DOHH2 (cell line): ENCODE data around the gene PTPRK.

Experiments used
- H3F3A ChIP-seq: fragments of 200-600 bp; sonication (generic), shearing (Covaris generic); 2 replicates; pipeline ENCODE4 v1.6.0; 2016; ENCODE audit warnings: antibody characterized with exemption, mild to moderate bottlenecking; ENCODE audit not compliant: control insufficient read depth, insufficient read depth
- H3K27ac ChIP-seq: fragments of 200-600 bp; sonication (generic); 2 replicates; pipeline ENCODE4 v1.5.1; 2014; ENCODE audit warnings: low read depth, mild to moderate bottlenecking, low read length, moderate library complexity
- H3K27me3 ChIP-seq: fragments of 200-600 bp; sonication (generic); 2 replicates; pipeline ENCODE4 v1.6.1; 2014; ENCODE audit warnings: mild to moderate bottlenecking, low read length, mixed read lengths; ENCODE audit not compliant: control insufficient read depth
- H3K36me3 ChIP-seq: fragments of 200-600 bp; sonication (generic); 2 replicates; pipeline ENCODE4 v1.6.1; 2014; ENCODE audit warnings: mild to moderate bottlenecking, low read length, moderate library complexity, mixed read lengths; ENCODE audit not compliant: control insufficient read depth
- H3K4me1 ChIP-seq: fragments of 200-600 bp; sonication (generic); 2 replicates; pipeline ENCODE4 v1.6.1; 2014; ENCODE audit warnings: mild to moderate bottlenecking, low read length, mixed read lengths; ENCODE audit not compliant: control insufficient read depth
- H3K4me2 ChIP-seq: fragments of 200-600 bp; sonication (generic); 2 replicates; pipeline ENCODE4 v1.6.0; 2014; ENCODE audit warnings: mild to moderate bottlenecking, low read length, moderate library complexity
- H3K4me3 ChIP-seq: fragments of 200-600 bp; sonication (generic); 2 replicates; pipeline ENCODE4 v1.5.1; 2014; ENCODE audit warnings: mild to moderate bottlenecking, low read length, mixed read lengths
- H3K79me2 ChIP-seq: fragments of 200-600 bp; sonication (generic); 2 replicates; pipeline ENCODE4 v1.6.1; 2014; ENCODE audit warnings: mild to moderate bottlenecking, low read length, mixed read lengths; ENCODE audit not compliant: control insufficient read depth
- H3K9me2 ChIP-seq: fragments of 200-600 bp; sonication (generic); replicated peaks from 2 replicates; pipeline ENCODE4 v1.6.1; 2014; ENCODE audit warnings: mild to moderate bottlenecking, low read length, mixed read lengths; ENCODE audit not compliant: control insufficient read depth
- H3K9me3 ChIP-seq: fragments of 200-600 bp; sonication (generic); 2 replicates; pipeline ENCODE4 v1.6.1; 2014; ENCODE audit warnings: antibody characterized with exemption, low read length, mixed read lengths; ENCODE audit not compliant: control insufficient read depth, insufficient read depth
- H4K20me1 ChIP-seq: fragments of 200-600 bp; sonication (generic); 2 replicates; pipeline ENCODE4 v1.6.0; 2014; ENCODE audit warnings: low read depth, mild to moderate bottlenecking, antibody characterized with exemption, low read length, moderate library complexity; ENCODE audit not compliant: control insufficient read depth, insufficient read depth
- CTCF ChIP-seq: fragments of 200-600 bp; sonication (generic); IDR thresholded peaks from one replicate; pipeline ENCODE4 v1.5.1; 2014; ENCODE audit warnings: antibody characterized with exemption, mild to moderate bottlenecking, low read depth, low read length; ENCODE audit not compliant: poor library complexity, severe bottlenecking
- EZH2phosphoT487 ChIP-seq: fragments of 200-600 bp; sonication (generic); IDR thresholded peaks from 2 replicates; pipeline ENCODE4 v1.6.1; 2017; ENCODE audit warnings: borderline replicate concordance, mild to moderate bottlenecking, antibody characterized with exemption, low read length, moderate library complexity, mixed read lengths

The PTPRK gene

GRCh38 chr6:128474481-128474880 lies 45.9 kb downstream of the PTPRK start:
- H4K20me1 ChIP-seq: no peaks in the 10 kb centered on the region
- no peaks in the 10 kb centered on the region for H3K79me2 ChIP-seq
- H3K4me2 ChIP-seq: no peak overlapping the region
- TF ChIP-seq EZH2phosphoT487 (no peak), CTCF (no peak)
- H3K4me3 ChIP-seq: no peak overlapping the region
- no peaks in the 10 kb centered on the region for H3F3A ChIP-seq
- H3K9me2 ChIP-seq: no peaks in the 10 kb centered on the region
- no peaks in the 10 kb centered on the region for H3K4me1 ChIP-seq
- H3K27ac ChIP-seq: no peak overlapping the region
- no peaks in the 10 kb centered on the region for H3K27me3 ChIP-seq
- no peaks in the 10 kb centered on the region for H3K9me3 ChIP-seq
- no peaks in the 10 kb centered on the region for H3K36me3 ChIP-seq

DNA sequence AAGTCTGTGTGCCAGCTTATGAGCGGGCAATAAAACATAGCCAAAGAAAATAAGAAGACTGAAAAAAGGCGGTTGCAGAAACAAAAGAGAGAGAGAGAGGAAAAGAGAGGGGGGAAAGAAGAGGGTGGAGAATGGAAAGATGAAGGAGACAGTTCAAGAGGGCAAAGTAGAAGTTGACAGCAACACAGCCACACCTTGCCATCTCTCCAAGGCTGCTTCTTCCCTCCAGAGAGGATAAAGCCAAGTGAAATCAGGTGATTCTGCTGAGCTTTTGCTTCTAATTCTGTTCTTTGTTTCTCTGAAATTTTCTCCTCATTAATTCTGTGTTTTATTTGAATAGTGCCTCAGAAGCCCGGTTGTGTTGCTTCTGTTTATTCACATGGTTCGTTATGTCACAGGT lies 48.5 kb downstream of the PTPRK start:
- TF ChIP-seq CTCF (no peak), EZH2phosphoT487 (no peak)
- Histone ChIP-seq H3K9me3 (no peaks in the 10 kb centered on the region), H3K79me2 (no peaks in the 10 kb centered on the region), H4K20me1 (no peaks in the 10 kb centered on the region), H3K27me3 (no peaks in the 10 kb centered on the region), H3K36me3 (no peaks in the 10 kb centered on the region), H3K4me1 (no peaks in the 10 kb centered on the region), H3K4me3 (no peak overlapping the region), H3K9me2 (no peaks in the 10 kb centered on the region), H3K27ac (no peak overlapping the region), H3F3A (no peaks in the 10 kb centered on the region), H3K4me2 (no peak overlapping the region)

GRCh38 chr6:128465368-128466343 lies 54.7 kb downstream of the PTPRK start:
- TF ChIP-seq CTCF: no peak
- TF ChIP-seq EZH2phosphoT487: no peak
- Histone ChIP-seq H3K9me3 (no peaks in the 10 kb centered on the region), H3K4me1 (no peaks in the 10 kb centered on the region), H3F3A (no peaks in the 10 kb centered on the region), H3K27me3 (no peaks in the 10 kb centered on the region), H3K27ac (no peak overlapping the region), H3K79me2 (no peaks in the 10 kb centered on the region), H3K36me3 (no peaks in the 10 kb centered on the region), H4K20me1 (no peaks in the 10 kb centered on the region), H3K4me3 (no peak overlapping the region), H3K4me2 (no peak overlapping the region), H3K9me2 (no peaks in the 10 kb centered on the region)
